ENCODE measurements around the gene CFAP61. TPM values are rescaled to one million over a fixed set of nuclear protein-coding genes. Genes with fewer than 3 reads are reported as not detected.

The CFAP61 gene
- polyA plus RNA-seq, 1 experiment, result not detected

DNA sequence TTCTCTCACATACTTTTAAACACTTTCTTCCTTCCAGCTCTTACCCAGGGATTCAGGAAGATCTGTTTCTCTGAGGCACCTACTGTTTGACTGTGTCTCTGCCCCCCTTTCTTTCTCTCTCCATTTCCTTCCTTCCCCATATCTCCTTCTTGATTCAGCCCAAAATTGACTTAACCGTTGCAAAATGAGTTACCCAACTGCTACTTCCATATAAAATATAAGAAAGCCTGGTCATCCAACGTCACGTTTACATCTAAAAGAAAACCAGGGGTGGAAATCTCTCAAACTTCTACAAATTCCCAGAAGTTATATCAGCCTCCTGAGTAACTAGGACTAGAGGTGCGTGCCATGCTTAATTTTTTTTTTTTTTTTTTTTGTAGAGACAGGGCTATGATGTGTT is 220.4 kb downstream of the CFAP61 start:
- no peaks in the 10 kb centered on the region for H3K9me3 ChIP-seq (ENCODE audit: control insufficient read depth, insufficient read depth, low read length)
- no peak overlapping the region for H3K4me3 ChIP-seq (ENCODE audit: low read depth, low read length)
- POLR2A ChIA-PET, result interaction anchor here (0.6 kb wide), 2 partner anchors 14 to 295 kb away, joined by 3 to 11 read pairs; no protein-coding TSS in a partner anchor
- H3K27me3 ChIP-seq (ENCODE audit: control insufficient read depth, insufficient read depth, low read length), result peaks cover 7% of the 10 kb centered on the region
- CTCF ChIA-PET, result no interaction called here
- DNase-seq (ENCODE audit: low read depth, low spot score), result no peak
- TF ChIP-seq, protein P1, sequence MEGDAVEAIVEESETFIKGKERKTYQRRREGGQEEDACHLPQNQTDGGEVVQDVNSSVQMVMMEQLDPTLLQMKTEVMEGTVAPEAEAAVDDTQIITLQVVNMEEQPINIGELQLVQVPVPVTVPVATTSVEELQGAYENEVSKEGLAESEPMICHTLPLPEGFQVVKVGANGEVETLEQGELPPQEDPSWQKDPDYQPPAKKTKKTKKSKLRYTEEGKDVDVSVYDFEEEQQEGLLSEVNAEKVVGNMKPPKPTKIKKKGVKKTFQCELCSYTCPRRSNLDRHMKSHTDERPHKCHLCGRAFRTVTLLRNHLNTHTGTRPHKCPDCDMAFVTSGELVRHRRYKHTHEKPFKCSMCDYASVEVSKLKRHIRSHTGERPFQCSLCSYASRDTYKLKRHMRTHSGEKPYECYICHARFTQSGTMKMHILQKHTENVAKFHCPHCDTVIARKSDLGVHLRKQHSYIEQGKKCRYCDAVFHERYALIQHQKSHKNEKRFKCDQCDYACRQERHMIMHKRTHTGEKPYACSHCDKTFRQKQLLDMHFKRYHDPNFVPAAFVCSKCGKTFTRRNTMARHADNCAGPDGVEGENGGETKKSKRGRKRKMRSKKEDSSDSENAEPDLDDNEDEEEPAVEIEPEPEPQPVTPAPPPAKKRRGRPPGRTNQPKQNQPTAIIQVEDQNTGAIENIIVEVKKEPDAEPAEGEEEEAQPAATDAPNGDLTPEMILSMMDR (IDR thresholded peaks at IDR 0.05; ENCODE audit: low read depth, low read length), result no peak
- no peak overlapping the region for H3K27ac ChIP-seq (ENCODE audit: low read depth, low read length)

DNA sequence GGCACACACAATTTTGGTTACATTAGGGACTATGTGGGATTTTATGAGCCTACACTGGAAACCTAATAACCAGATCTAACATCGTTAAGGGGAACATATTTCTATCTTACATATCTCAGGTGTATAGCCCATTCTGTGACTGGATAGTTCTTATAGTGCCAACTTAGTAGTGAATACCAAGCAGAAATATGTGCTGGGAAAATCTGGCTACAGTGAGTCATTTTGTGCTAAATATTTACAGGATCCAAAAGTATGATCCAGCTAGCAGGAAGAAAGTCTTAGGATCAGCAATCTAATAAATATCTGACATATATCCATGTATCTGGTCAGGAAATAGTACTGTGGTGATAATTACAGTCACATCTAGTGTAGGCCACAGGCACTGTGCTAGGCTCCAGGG is 221.0 kb downstream of the CFAP61 start:
- Histone ChIP-seq H3K9me3 (ENCODE audit: control insufficient read depth, insufficient read depth, low read length) (no peaks in the 10 kb centered on the region), H3K27me3 (ENCODE audit: control insufficient read depth, insufficient read depth, low read length) (peaks cover 8% of the 10 kb centered on the region), H3K4me3 (ENCODE audit: low read depth, low read length) (no peak overlapping the region), H3K27ac (ENCODE audit: low read depth, low read length) (no peak overlapping the region)
- CTCF ChIA-PET, result no interaction called here
- no peak for DNase-seq (ENCODE audit: low read depth, low spot score)
- TF ChIP-seq, protein P1 (IDR thresholded peaks at IDR 0.05; ENCODE audit: low read depth, low read length), result no peak
- POLR2A ChIA-PET, result interaction anchor here (0.6 kb wide), 2 partner anchors 15 to 294 kb away, joined by 3 to 11 read pairs; no protein-coding TSS in a partner anchor

DNA sequence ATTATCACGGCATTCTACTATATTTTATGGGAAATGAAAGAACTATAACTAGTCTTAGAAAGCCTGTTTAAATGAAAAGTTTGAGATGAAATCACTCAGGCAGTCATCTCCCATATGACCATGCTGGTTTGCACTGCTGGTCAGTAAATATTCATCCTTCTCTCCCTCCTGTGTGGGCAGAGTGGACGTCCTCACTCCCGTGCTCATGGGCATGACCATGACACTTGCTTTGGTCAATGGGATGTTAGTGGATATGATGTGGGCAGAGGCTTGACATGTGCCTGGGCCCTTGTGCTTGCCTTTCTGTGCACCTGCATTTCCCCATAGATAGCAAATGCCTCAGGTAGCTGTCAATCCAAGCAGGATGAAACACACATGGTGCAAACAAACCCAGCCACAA is 222.5 kb downstream of the CFAP61 start:
- H3K27ac ChIP-seq (ENCODE audit: low read depth, low read length), result no peak overlapping the region
- ChIA-PET POLR2A (no interaction called here), CTCF (no interaction called here)
- no peaks in the 10 kb centered on the region for H3K9me3 ChIP-seq (ENCODE audit: control insufficient read depth, insufficient read depth, low read length)
- no peak for DNase-seq (ENCODE audit: low read depth, low spot score)
- no peak overlapping the region for H3K4me3 ChIP-seq (ENCODE audit: low read depth, low read length)
- H3K27me3 ChIP-seq (ENCODE audit: control insufficient read depth, insufficient read depth, low read length), result peaks cover 10% of the 10 kb centered on the region
- TF ChIP-seq, protein P1 (IDR thresholded peaks at IDR 0.05; ENCODE audit: low read depth, low read length), result no peak

DNA sequence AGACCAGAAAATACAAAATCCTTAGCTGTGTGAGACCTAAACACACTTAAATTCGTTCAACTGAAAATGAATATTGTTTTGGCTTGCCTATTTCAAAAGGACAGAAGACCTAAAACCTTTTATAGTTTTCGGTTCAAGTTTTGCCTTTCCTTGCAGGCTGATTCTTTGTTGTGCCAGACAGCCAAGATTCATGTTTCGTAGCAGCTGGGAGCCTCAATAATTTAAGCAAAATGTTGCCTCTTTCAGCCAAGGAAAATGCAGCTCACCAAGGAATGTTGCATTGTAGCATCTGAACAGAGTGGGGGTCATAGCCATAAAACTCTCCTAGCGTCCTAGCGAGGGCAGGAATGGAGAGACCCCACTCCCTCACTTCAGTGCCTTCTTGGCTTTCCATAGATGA is 223.3 kb downstream of the CFAP61 start:
- Histone ChIP-seq H3K27me3 (ENCODE audit: control insufficient read depth, insufficient read depth, low read length) (peaks cover 10% of the 10 kb centered on the region), H3K9me3 (ENCODE audit: control insufficient read depth, insufficient read depth, low read length) (no peaks in the 10 kb centered on the region), H3K4me3 (ENCODE audit: low read depth, low read length) (no peak overlapping the region), H3K27ac (ENCODE audit: low read depth, low read length) (no peak overlapping the region)
- no peak for DNase-seq (ENCODE audit: low read depth, low spot score)
- ChIA-PET POLR2A (no interaction called here), CTCF (no interaction called here)
- TF ChIP-seq, protein P1 (IDR thresholded peaks at IDR 0.05; ENCODE audit: low read depth, low read length), result no peak

DNA sequence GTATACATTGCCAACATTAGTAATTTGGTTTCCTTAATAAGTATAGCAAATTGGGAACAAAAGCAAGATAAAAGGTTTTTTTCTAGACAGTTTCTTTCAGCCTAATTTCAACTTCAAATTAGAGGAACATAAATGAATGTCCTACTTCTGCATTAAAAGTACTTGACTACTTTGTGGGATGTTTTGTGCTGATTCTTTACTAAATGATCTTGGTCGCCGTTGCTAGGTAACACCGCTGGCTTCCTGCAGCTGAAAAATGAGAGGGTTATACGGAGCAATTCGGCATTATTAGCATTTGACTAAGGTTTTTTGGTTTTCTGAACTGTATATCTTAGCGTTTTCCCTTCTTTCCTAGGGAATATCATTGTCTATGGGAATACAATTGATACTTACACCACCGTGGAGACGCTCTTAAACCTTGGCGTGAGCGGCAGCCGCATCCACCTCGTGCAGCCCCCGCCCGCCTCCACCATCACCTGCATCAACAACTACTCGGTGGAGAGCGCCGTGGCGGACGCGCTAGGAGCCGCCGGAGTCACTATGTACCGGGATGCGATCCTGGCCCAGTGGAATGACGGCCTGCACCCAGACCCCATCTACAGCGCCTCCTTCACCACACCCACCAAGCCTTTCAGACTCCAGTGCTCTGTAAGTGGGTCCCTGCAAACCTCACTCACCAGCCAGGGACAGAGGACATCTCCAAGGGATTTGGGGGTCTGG is 224.6 kb downstream of the CFAP61 start:
- POLR2A ChIA-PET, result no interaction called here
- CTCF ChIA-PET, result no interaction called here

More for the DNA sequence above, 224.6 kb downstream of the CFAP61 start:
- DNase-seq (ENCODE audit: low read depth, low spot score), result no peak
- TF ChIP-seq, protein P1 (IDR thresholded peaks at IDR 0.05; ENCODE audit: low read depth, low read length), result no peak
- no peaks in the 10 kb centered on the region for H3K9me3 ChIP-seq (ENCODE audit: control insufficient read depth, insufficient read depth, low read length)
- no peak overlapping the region for H3K4me3 ChIP-seq (ENCODE audit: low read depth, low read length)
- peaks cover 10% of the 10 kb centered on the region for H3K27me3 ChIP-seq (ENCODE audit: control insufficient read depth, insufficient read depth, low read length)
- H3K27ac ChIP-seq (ENCODE audit: low read depth, low read length), result no peak overlapping the region

Data from AG04450 (cell line).